CD4-positive, CD25-positive, alpha-beta regulatory T cell (primary cell): Measurements from ENCODE around the gene GIMAP8. TPM values are rescaled to one million over a fixed set of nuclear protein-coding genes. Genes with fewer than 3 reads are reported as not detected.

Experiments used
- ATAC-seq, 2 donors: fragments of 150-1000 bp; cut with Tn5 transposase; one replicate each; pipeline ENCODE4 v1.10.0; 2021; ENCODE audit warnings: low read depth in 2 of 2, moderate number of reproducible peaks in 2 of 2, moderate library complexity in 1 of 2
- DNase-seq, 3 donors: peaks; one replicate each; pipeline versions ENCODE4 v3.0.0 to v3.0.0-alpha.2; 2012 to 2022; ENCODE audit warnings: mixed read lengths in 1 of 3
- H3K27ac ChIP-seq: one replicate; pipeline ENCODE4 v1.7.0; 2013; ENCODE audit warnings: mild to moderate bottlenecking, low read length; ENCODE audit not compliant: insufficient read depth, poor library complexity, severe bottlenecking
- H3K27me3 ChIP-seq: one replicate; pipeline ENCODE4 v1.7.0; 2013; ENCODE audit warnings: low read length; ENCODE audit not compliant: control insufficient read depth, insufficient read depth
- H3K36me3 ChIP-seq: one replicate; pipeline ENCODE4 v1.7.0; 2013; ENCODE audit warnings: mild to moderate bottlenecking, low read length, moderate library complexity; ENCODE audit not compliant: control insufficient read depth, insufficient read depth
- H3K4me1 ChIP-seq: 2 replicates; pipeline ENCODE4 v1.7.0; 2013; ENCODE audit warnings: mild to moderate bottlenecking, low read length; ENCODE audit not compliant: insufficient read depth, control insufficient read depth, poor library complexity, severe bottlenecking
- H3K4me3 ChIP-seq: one replicate; pipeline ENCODE4 v1.7.0; 2013; ENCODE audit warnings: low read depth, mild to moderate bottlenecking, low read length, moderate library complexity
- H3K9me3 ChIP-seq, 2 experiments: 1 replicate in 1 of 2; 2 replicates in 1 of 2; pipeline ENCODE4 v1.7.0; 2013; ENCODE audit warnings: low read length in 2 of 2, mild to moderate bottlenecking in 1 of 2, moderate library complexity in 1 of 2; ENCODE audit not compliant: control insufficient read depth in 2 of 2
- H3K27ac Mint-ChIP-seq, 3 donors: one replicate each; pipeline ENCODE4 v1.8.0; 2020 to 2022; ENCODE audit warnings: mild to moderate bottlenecking in 3 of 3, mixed read lengths in 3 of 3, moderate library complexity in 2 of 3
- H3K27me3 Mint-ChIP-seq: one replicate; pipeline ENCODE4 v1.8.0; 2022; ENCODE audit warnings: mild to moderate bottlenecking, mixed read lengths
- H3K36me3 Mint-ChIP-seq: one replicate; pipeline ENCODE4 v1.8.0; 2020; ENCODE audit warnings: mixed read lengths
- H3K4me1 Mint-ChIP-seq, 4 donors: one replicate each; pipeline ENCODE4 v1.8.0; 2020 to 2022; ENCODE audit warnings: mixed read lengths in 4 of 4, mild to moderate bottlenecking in 1 of 4
- H3K4me3 Mint-ChIP-seq, 4 donors: one replicate each; pipeline ENCODE4 v1.8.0; 2020 to 2022; ENCODE audit warnings: mild to moderate bottlenecking in 4 of 4, mixed read lengths in 4 of 4, moderate library complexity in 3 of 4
- H3K9me3 Mint-ChIP-seq, 7 donors: one replicate each; pipeline ENCODE4 v1.8.0; 2020 to 2022; ENCODE audit warnings: mixed read lengths in 7 of 7, mild to moderate bottlenecking in 3 of 7, moderate library complexity in 2 of 7
- polyA plus RNA-seq, 4 donors: library from polyadenylated mRNA; unstranded; fragments of 300-500 nt; fragmentation: Illumina TruSeq; gene quantifications; one replicate each; pipeline ENCODE4 v1.2.3, GENCODE V29; 2021
- total RNA-seq: library from RNA; stranded (reverse); gene quantifications from one replicate; pipeline ENCODE4 v1.2.3, GENCODE V29; 2022

GIMAP8 gene
- total and polyA plus RNA-seq, 5 donors from 2014 or later = 8.0 to 30.8 (median 15.1) TPM

DNA sequence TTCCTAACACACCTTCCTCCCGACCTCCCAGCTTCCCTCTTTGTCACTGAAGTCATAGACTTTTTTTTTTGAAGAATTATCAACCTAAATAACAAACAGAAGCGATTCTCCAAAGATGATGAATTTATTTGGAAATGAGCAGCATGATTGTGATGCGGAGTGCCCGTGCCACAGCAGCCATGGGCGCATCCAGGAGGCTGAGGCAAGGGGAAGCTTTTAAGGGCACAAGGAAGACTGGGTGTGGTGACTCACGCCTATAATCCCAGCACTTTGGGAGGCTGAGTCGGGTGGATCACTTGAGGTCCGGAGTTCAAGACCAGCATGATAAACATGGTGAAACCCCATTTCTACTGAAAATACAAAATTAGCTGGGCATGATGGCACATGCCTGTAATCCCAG lies 16.2 kb upstream of the GIMAP8 start:
- no peaks in the 10 kb centered on the region for H3K4me1 ChIP-seq
- Mint-ChIP-seq H3K27me3 (peaks cover 18% of the 10 kb centered on the region), H3K4me1 (peaks cover 0 to 5% (median 1%) of the 10 kb centered on the region in 4 donors), H3K4me3 (no peak overlapping the region), H3K27ac (peak overlapping the region in 1 of 3 donors; percentile 49), H3K36me3 (no peaks in the 10 kb centered on the region), H3K9me3 (no peaks in the 10 kb centered on the region)
- H3K36me3 ChIP-seq = no peaks in the 10 kb centered on the region
- ATAC-seq (no peak), DNase-seq (no peak)
- H3K27me3 ChIP-seq = peaks cover 3% of the 10 kb centered on the region
- no peak overlapping the region for H3K27ac ChIP-seq
- H3K4me3 ChIP-seq = no peak overlapping the region
- no peaks in the 10 kb centered on the region for H3K9me3 ChIP-seq

DNA sequence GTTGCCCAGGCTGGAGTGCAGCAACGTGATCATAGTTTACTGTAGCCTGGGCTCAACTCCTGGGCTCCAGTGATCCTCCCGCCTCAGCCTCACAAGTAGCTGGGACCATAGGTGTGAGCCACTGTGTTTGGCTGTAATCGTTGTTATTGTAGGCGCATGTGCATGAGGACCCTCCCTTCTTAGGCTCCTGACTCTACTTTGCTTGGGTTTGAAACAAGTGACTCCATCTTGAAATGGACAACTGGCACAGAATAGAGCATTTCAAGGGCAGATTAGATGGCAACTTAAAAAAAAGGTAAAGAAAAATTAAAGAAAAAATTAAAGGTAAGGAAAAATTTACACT lies 15.4 kb upstream of the GIMAP8 start:
- H3K4me1 ChIP-seq = no peaks in the 10 kb centered on the region
- H3K9me3 ChIP-seq = no peaks in the 10 kb centered on the region
- ATAC-seq (no peak), DNase-seq (no peak)
- Mint-ChIP-seq H3K4me1 (peaks cover 0 to 9% (median 4%) of the 10 kb centered on the region in 4 donors), H3K9me3 (peaks cover 0 to 1% (median 0%) of the 10 kb centered on the region in 7 donors), H3K36me3 (no peaks in the 10 kb centered on the region), H3K4me3 (no peak overlapping the region), H3K27ac (no peak overlapping the region), H3K27me3 (peaks cover 23% of the 10 kb centered on the region)
- H3K27me3 ChIP-seq = peaks cover 3% of the 10 kb centered on the region
- H3K36me3 ChIP-seq = no peaks in the 10 kb centered on the region
- no peak overlapping the region for H3K27ac ChIP-seq
- H3K4me3 ChIP-seq = no peak overlapping the region

DNA sequence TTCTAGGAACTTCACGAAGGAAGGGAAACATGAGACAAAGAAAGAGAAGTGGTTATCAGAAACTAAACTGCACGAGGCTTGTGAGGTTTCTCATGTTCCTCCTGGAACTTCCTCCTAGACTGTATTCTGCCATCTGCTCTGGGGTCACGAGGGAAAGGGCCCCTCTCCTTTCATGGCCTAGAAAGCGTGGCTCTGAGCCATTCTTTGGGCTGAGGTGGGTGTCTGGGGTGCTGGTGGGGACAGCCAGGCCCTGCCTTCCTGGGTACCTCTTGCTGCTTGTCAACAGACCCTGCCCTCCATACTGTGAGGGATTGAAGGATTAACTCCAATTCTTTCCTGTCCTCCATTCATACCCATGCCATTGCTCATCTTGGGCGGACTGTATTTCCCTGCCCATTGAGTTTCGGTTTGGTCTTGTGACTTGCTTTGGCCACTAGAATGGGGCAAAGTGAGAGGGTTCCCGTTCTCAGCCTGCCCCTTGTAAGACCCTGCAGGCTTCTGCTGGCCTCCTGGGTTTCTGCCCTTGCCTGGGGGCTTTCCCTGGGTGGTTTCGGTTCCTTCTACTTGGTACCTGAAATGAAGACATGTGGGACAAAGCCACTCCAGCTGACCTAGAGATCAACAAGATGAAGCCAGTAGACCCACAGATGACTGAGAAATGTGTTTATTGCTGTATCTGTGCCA lies 14.9 kb upstream of the GIMAP8 start:
- H3K27ac Mint-ChIP-seq = peak overlapping the region in 2 of 3 donors; percentile 34 to 80
- Histone ChIP-seq H3K27me3 (no peaks in the 10 kb centered on the region), H3K4me3 (no peak overlapping the region), H3K27ac (no peak overlapping the region), H3K36me3 (no peaks in the 10 kb centered on the region), H3K4me1 (no peaks in the 10 kb centered on the region), H3K9me3 (no peaks in the 10 kb centered on the region)
- H3K4me3 Mint-ChIP-seq = no peak overlapping the region
- H3K9me3 Mint-ChIP-seq = peaks cover 0 to 1% (median 0%) of the 10 kb centered on the region in 7 donors
- DNase-seq = no peak
- H3K27me3 Mint-ChIP-seq = peaks cover 23% of the 10 kb centered on the region
- H3K4me1 Mint-ChIP-seq = peaks cover 0 to 14% (median 8%) of the 10 kb centered on the region in 4 donors
- no peaks in the 10 kb centered on the region for H3K36me3 Mint-ChIP-seq
- peak; percentile 56 to 57 for ATAC-seq

DNA sequence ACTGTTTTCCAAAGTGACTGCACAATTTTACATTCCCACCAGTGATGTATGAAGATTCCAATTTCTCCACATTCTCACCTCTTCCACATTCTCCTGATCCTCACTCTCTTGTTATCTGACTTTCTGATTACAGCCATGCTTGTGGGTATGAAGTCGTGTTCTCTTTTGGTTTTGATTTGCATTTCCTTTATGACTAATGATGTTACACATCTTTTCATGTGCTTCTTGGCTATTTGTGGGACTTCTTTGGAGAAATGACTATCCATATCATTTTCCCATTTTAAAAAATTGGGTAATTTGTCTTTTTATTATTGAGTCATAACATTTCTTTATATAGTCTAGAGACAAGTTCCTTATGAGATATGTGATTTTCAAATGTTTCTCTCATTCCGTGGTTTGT lies 10.5 kb upstream of the GIMAP8 start:
- H3K27me3 ChIP-seq = no peaks in the 10 kb centered on the region
- Mint-ChIP-seq H3K9me3 (peaks cover 0 to 9% (median 1%) of the 10 kb centered on the region in 7 donors), H3K36me3 (peaks cover 3% of the 10 kb centered on the region), H3K27ac (no peak overlapping the region), H3K27me3 (peaks cover 18% of the 10 kb centered on the region), H3K4me3 (no peak overlapping the region), H3K4me1 (peaks cover 0 to 16% (median 10%) of the 10 kb centered on the region in 4 donors)
- peak in 1 of 3 donors; percentile 40 for DNase-seq
- no peak for ATAC-seq
- H3K36me3 ChIP-seq = no peaks in the 10 kb centered on the region
- no peak overlapping the region for H3K27ac ChIP-seq
- no peaks in the 10 kb centered on the region for H3K4me1 ChIP-seq
- no peak overlapping the region for H3K4me3 ChIP-seq
- H3K9me3 ChIP-seq = peaks cover 7 to 10% of the 10 kb centered on the region in 2 experiments

DNA sequence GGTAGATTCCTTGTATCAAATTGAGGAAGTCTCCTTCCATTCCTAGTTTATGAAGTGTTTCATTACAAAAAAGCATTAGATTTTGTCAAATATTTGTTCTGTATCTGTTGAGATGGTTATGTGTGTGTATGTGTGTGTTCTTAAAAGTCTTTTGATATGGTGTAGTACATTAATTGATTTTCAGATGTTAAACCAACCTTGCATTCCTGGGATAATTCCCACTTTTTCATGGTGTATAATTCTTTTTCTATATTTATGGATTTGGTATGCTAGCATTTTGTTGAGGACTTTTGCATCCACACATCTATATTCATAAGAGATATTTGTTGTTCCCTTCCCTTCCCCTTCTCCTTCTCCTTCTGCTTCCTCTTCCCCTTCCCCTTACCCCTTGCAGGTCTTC lies 8.9 kb upstream of the GIMAP8 start:
- peaks cover 7 to 10% of the 10 kb centered on the region in 2 experiments for H3K9me3 ChIP-seq
- no peaks in the 10 kb centered on the region for H3K27me3 ChIP-seq
- DNase-seq = no peak
- no peaks in the 10 kb centered on the region for H3K36me3 ChIP-seq
- peaks cover 0 to 18% (median 11%) of the 10 kb centered on the region in 4 donors for H3K4me1 Mint-ChIP-seq
- peaks cover 18% of the 10 kb centered on the region for H3K27me3 Mint-ChIP-seq
- no peak overlapping the region for H3K4me3 ChIP-seq
- H3K4me1 ChIP-seq = no peaks in the 10 kb centered on the region
- peaks cover 3% of the 10 kb centered on the region for H3K36me3 Mint-ChIP-seq
- no peak overlapping the region for H3K4me3 Mint-ChIP-seq
- peaks cover 0 to 9% (median 1%) of the 10 kb centered on the region in 7 donors for H3K9me3 Mint-ChIP-seq
- H3K27ac ChIP-seq = no peak overlapping the region
- H3K27ac Mint-ChIP-seq = no peak overlapping the region
- no peak for ATAC-seq

DNA sequence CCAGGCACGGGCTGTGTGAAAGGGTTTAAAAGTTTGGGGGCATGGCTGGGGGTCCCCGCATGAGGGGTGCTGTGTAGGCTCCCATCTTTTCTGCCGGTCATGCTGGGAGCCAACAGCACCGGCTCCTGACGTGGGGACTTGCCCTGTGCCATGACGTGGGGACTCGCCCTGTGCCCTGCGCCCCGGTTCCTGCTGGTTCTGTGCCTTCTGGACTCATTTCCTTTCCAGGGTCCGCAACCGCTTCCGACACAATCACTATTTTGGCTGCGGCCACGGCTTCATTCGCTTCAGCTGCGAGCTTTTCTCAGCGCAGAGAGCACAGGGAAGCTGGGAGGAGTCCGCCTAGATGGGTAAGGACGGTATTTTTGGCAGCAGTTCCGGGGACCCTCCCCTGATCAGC lies 7.6 kb upstream of the GIMAP8 start:
- H3K36me3 Mint-ChIP-seq = peaks cover 3% of the 10 kb centered on the region
- no peaks in the 10 kb centered on the region for H3K27me3 ChIP-seq
- H3K27me3 Mint-ChIP-seq = peaks cover 14% of the 10 kb centered on the region
- no peak overlapping the region for H3K27ac Mint-ChIP-seq
- no peak overlapping the region for H3K4me3 Mint-ChIP-seq
- ATAC-seq (no peak), DNase-seq (no peak)
- H3K4me3 ChIP-seq = no peak overlapping the region
- H3K36me3 ChIP-seq = no peaks in the 10 kb centered on the region
- peaks cover 7 to 10% of the 10 kb centered on the region in 2 experiments for H3K9me3 ChIP-seq
- no peak overlapping the region for H3K27ac ChIP-seq
- peaks cover 0 to 9% (median 1%) of the 10 kb centered on the region in 7 donors for H3K9me3 Mint-ChIP-seq
- peaks cover 0 to 20% (median 14%) of the 10 kb centered on the region in 4 donors for H3K4me1 Mint-ChIP-seq
- no peaks in the 10 kb centered on the region for H3K4me1 ChIP-seq

DNA sequence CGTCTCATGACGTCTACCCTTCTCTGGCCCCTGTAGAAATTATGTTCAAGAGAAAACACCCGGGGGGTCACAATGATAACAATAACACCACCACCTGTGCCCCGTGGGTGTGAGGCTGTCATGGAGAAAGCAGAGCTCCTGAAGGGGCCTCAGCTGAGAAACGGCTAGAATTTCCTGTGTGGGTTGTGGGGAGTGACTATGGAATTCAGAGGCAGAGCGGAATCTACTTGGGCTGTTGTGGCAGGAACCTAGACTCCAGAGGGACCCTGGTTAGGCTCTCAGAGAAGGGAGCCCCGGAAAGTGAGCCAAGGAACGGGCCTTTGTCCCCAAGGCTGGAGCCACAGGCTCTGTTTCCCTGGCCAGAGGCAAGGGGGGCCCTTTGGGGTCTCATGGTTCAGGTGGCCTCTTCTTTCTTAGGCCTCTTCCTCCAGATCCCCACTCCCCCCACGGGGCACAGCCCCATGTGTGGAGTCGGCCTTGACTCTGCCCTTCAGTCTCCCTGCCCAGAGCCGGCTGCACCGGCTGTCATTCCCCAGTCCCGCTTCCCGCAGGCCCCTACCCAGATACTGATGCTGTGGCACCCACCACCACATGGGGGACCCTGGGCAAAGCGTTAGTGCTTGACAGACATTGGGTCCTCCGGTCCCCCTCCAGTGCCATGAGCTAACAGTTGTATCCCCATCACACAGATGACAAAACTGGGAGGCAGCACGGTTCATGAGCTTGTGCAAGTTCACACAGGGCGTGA lies 6.5 kb upstream of the GIMAP8 start:
- peaks cover 7 to 10% of the 10 kb centered on the region in 2 experiments for H3K9me3 ChIP-seq
- Mint-ChIP-seq H3K36me3 (peaks cover 3% of the 10 kb centered on the region), H3K9me3 (peaks cover 0 to 9% (median 1%) of the 10 kb centered on the region in 7 donors), H3K27me3 (peaks cover 7% of the 10 kb centered on the region), H3K27ac (no peak overlapping the region), H3K4me3 (no peak overlapping the region), H3K4me1 (peaks cover 5 to 31% (median 18%) of the 10 kb centered on the region in 4 donors)
- no peaks in the 10 kb centered on the region for H3K36me3 ChIP-seq
- no peak overlapping the region for H3K4me3 ChIP-seq
- peaks cover 10% of the 10 kb centered on the region for H3K4me1 ChIP-seq
- ATAC-seq = no peak
- DNase-seq = no peak
- H3K27me3 ChIP-seq = no peaks in the 10 kb centered on the region
- H3K27ac ChIP-seq = no peak overlapping the region
